Adipocyte (in vitro differentiated cells): Measurements from ENCODE around the gene CMIP.

Experiments
- DNase-seq: peaks from one replicate; pipeline ENCODE4 v3.0.0-alpha.2; 2015; ENCODE audit warnings: low read depth
- H3K27me3 ChIP-seq: replicated peaks from 2 replicates; pipeline ENCODE4 v1.7.0; 2013; ENCODE audit warnings: mild to moderate bottlenecking, low read length, moderate library complexity; ENCODE audit not compliant: control insufficient read depth, insufficient read depth
- H3K36me3 ChIP-seq: 2 replicates; pipeline ENCODE4 v1.7.0; 2013; ENCODE audit warnings: low read length, mild to moderate bottlenecking, moderate library complexity; ENCODE audit not compliant: control insufficient read depth, insufficient read depth, severe bottlenecking
- H3K4me1 ChIP-seq: 2 replicates; pipeline ENCODE4 v1.7.0; 2013; ENCODE audit warnings: mild to moderate bottlenecking, low read length, moderate library complexity; ENCODE audit not compliant: control insufficient read depth, insufficient read depth
- H3K4me3 ChIP-seq: 2 replicates; pipeline ENCODE4 v1.7.0; 2013; ENCODE audit warnings: mild to moderate bottlenecking, low read length, moderate library complexity
- H3K9ac ChIP-seq: 2 replicates; pipeline ENCODE4 v1.7.0; 2013; ENCODE audit warnings: mild to moderate bottlenecking, low read length, moderate library complexity
- H3K9me3 ChIP-seq: 2 replicates; pipeline ENCODE4 v1.7.0; 2013; ENCODE audit warnings: mild to moderate bottlenecking, low read length, moderate library complexity; ENCODE audit not compliant: control insufficient read depth

The CMIP gene

GRCh38 chr16:81477697-81478693, 33.4 kb downstream of the CMIP start:
- no peaks in the 10 kb centered on the region for H3K36me3 ChIP-seq
- no peaks in the 10 kb centered on the region for H3K9me3 ChIP-seq
- peaks cover 24% of the 10 kb centered on the region for H3K4me1 ChIP-seq
- H3K27me3 ChIP-seq: no peaks in the 10 kb centered on the region
- no peak for DNase-seq
- H3K9ac ChIP-seq: no peak overlapping the region
- no peak overlapping the region for H3K4me3 ChIP-seq

DNA sequence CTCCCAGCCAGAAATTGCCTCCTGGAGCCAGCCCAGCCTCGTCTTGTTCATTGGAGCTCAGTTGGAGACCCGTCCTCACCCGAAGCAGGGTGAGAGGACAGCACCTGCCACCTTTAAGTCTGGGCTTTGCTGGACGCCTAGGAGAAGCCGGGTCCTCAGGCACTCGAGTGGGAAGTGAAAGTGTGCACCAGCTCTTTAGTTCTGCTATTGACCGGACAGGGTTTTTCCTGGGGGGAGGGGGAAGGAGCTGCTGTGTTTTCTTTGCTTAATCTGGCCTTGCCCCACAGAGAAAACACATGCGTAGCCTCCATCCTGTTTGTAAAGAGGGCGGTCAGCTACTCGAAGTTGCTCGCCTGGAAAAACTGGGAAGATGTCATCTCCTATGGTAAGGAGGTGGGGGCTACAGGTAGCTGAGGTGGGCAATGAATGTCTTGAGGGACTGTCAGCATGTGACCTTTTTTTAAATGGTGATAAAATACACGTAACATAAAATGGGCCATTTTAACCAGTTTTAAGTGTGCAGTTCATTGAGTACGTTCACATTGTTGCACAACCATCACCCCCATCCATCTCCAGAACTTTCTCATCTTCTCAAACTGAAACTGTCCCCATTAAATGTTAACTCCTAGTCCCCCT, 34.4 kb downstream of the CMIP start:
- Histone ChIP-seq H3K36me3 (no peaks in the 10 kb centered on the region), H3K27me3 (no peaks in the 10 kb centered on the region), H3K4me1 (peaks cover 18% of the 10 kb centered on the region), H3K4me3 (no peak overlapping the region), H3K9ac (no peak overlapping the region), H3K9me3 (no peaks in the 10 kb centered on the region)
- no peak for DNase-seq

GRCh38 chr16:81480606-81481206, 36.1 kb downstream of the CMIP start:
- Histone ChIP-seq H3K9ac (no peak overlapping the region), H3K4me3 (no peak overlapping the region), H3K27me3 (no peaks in the 10 kb centered on the region), H3K9me3 (no peaks in the 10 kb centered on the region), H3K36me3 (no peaks in the 10 kb centered on the region), H3K4me1 (peaks cover 16% of the 10 kb centered on the region)
- no peak for DNase-seq

GRCh38 chr16:81481207-81481821, 36.7 kb downstream of the CMIP start:
- no peaks in the 10 kb centered on the region for H3K9me3 ChIP-seq
- H3K4me3 ChIP-seq: no peak overlapping the region
- no peak for DNase-seq

DNA sequence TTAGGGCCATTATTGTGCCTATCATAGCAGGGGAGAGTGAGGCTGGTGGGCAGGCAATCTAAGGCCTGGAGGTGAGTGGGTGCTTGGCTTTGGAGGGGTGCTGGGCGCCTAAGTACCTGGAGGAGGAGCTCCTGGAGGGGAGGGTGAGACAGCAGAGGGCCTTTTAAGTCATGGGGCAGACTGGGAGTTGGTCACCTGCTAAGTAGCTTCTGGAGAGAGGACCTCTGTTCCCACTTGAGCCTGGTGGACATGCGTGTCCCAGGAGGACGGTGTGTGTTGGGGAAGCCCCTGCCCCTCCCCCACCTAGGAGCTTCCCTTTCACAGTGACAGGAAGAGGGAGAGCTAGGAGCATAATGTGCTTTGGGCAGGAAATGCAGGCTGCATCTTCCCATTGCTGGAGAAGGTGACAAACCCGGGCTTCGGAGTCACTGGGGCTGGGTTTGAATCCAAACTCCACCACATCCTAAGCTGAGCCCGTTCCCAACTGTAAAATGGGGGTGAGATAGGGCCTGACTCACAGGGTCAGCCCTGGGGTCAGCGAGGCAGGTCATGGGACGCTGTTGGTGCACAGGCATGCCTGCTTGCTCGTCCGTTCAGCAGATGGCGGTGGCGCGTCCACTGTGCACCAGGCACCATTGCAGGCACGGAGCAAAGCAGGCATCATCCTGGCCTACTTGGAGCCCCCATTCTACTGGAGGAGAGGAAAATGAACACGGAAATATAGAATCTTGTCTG, 37.9 kb downstream of the CMIP start:
- Histone ChIP-seq H3K36me3 (no peaks in the 10 kb centered on the region), H3K27me3 (no peaks in the 10 kb centered on the region)

More at GRCh38 chr16:81481207-81481821, 36.7 kb downstream of the CMIP start:
- no peaks in the 10 kb centered on the region for H3K36me3 ChIP-seq
- peaks cover 22% of the 10 kb centered on the region for H3K4me1 ChIP-seq
- no peak overlapping the region for H3K9ac ChIP-seq
- no peaks in the 10 kb centered on the region for H3K27me3 ChIP-seq

GRCh38 chr16:81483064-81483969, 38.7 kb downstream of the CMIP start:
- H3K4me3 ChIP-seq: no peak overlapping the region
- peaks cover 33% of the 10 kb centered on the region for H3K4me1 ChIP-seq
- no peaks in the 10 kb centered on the region for H3K27me3 ChIP-seq
- DNase-seq: peak; percentile 47
- no peaks in the 10 kb centered on the region for H3K9me3 ChIP-seq
- no peaks in the 10 kb centered on the region for H3K36me3 ChIP-seq
- no peak overlapping the region for H3K9ac ChIP-seq

More for the DNA sequence above, 37.9 kb downstream of the CMIP start:
- Histone ChIP-seq H3K4me1 (peaks cover 33% of the 10 kb centered on the region), H3K4me3 (no peak overlapping the region), H3K9ac (no peak overlapping the region), H3K9me3 (no peaks in the 10 kb centered on the region)
- no peak for DNase-seq

DNA sequence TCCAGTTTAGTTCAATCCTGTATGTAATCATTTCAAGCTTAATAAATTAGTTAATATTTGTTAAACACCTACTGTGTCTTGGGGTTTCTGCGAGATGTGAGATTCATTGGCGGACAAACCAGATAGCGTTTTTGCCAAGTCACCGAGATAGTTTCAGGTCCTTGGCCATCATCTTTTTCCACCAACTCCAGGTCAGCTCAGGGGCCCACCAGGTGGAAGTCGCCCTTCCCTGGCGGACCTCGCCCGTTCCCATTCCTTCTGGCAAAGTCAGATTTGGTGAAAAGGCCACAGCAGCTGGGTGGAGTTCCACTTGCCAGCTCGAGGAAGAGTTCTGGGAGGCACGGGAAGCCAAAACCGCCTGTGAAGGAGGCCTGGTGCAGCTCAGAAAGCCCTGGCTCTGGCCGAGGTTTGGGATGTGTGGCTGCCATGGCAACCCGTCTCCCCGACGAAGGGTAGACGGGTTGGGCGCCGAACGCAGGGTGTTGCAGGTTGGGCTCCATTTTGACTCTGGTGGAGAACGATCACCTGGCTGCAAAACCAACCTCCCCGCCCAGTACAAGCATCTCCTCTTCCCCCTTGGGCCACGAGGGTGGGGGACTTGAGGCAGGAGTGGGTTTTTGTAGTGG, 39.5 kb downstream of the CMIP start:
- H3K27me3 ChIP-seq: no peaks in the 10 kb centered on the region
- no peak for DNase-seq
- peaks cover 33% of the 10 kb centered on the region for H3K4me1 ChIP-seq
- no peak overlapping the region for H3K4me3 ChIP-seq
- H3K9ac ChIP-seq: no peak overlapping the region
- no peaks in the 10 kb centered on the region for H3K9me3 ChIP-seq
- H3K36me3 ChIP-seq: no peaks in the 10 kb centered on the region

DNA sequence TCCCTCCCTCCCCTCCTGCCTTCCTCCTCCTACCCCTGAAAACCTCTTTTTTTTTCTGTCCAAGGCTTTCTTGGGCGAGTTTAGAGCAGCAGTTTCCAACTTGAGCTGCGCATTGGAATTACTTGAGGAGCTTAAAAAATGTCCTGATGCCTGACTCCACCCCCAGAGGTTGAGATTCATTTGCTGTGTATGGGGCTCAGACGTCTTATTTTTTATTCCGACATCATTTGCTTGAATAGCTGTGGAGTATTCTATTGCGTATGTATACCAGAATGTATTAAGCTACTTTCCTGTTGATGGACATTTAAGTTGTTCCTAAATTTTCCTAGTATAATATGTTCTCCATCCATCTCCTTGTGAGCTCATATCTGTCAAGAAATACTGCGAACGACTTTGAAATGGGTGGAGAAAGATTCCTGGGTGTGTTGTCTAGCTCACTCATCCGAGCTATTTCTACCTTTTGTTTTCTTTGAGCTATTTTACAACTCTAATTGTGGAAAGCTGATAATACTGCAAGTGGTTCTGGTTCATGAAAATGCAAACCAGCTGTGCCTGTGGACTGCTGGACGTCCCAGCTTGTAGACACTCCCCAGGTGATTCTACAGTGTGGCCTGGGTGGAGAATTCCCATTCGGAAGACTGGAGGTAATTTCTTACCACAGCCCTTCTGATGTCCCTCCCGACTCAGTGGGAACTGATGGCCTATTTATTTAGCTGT, 40.5 kb downstream of the CMIP start:
- Histone ChIP-seq H3K4me3 (no peak overlapping the region), H3K9ac (no peak overlapping the region), H3K36me3 (no peaks in the 10 kb centered on the region), H3K4me1 (peaks cover 33% of the 10 kb centered on the region), H3K27me3 (no peaks in the 10 kb centered on the region), H3K9me3 (no peaks in the 10 kb centered on the region)
- DNase-seq: no peak

DNA sequence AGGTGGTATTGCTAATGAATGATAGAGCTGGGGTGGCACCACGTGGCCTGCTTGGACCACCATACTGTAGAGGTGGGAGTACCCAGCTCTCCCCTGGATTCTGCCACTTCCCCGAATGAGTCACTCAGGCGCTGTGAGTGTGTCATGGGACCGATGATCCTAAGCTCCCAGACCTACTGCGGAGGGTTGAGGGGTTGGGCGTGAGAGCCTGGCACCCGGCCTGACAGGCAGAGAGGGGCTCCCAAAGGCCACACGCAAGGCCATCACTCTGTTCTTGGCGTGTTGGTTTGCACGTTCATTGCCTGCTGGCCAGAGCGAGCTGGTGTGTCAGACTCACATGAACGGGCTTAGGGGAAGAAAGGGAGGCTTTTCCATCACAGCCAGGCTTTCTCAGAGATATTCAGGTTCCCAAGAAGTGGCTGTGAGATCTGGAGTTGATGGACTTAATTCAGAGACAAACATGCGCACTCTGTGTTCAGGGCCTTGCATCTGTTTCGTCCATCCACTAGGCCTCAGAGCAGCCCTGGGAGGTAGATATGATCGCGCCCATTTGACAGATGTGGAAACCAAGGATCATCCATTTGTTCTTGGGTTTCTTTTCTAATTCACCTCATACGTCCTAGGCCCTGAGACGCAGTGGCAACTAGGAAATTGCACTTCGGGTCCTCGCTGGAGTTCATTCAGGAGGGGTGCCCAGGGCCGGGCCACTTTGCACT, 41.4 kb downstream of the CMIP start:
- Histone ChIP-seq H3K4me1 (peaks cover 32% of the 10 kb centered on the region), H3K27me3 (no peaks in the 10 kb centered on the region), H3K36me3 (no peaks in the 10 kb centered on the region), H3K4me3 (no peak overlapping the region), H3K9ac (peak overlapping the region; percentile 35), H3K9me3 (no peaks in the 10 kb centered on the region)
- no peak for DNase-seq
